SK-N-SH treated with all-trans-retinoic acid at 6 μM for 48 hours (cell line): Measurements from ENCODE around the gene CBFA2T3.

Experiments used
- ARNTL ChIP-seq: fragments of 450-650 bp; formaldehyde crosslinking; IDR thresholded peaks from 2 replicates; pipeline ENCODE4 v1.5.0; 2020; ENCODE audit warnings: low read depth, mild to moderate bottlenecking, moderate library complexity, borderline replicate concordance
- ZFP30 ChIP-seq: fragments of 450-650 bp; formaldehyde crosslinking; IDR thresholded peaks from 2 replicates; pipeline ENCODE4 v1.5.0; 2022; ENCODE audit warnings: mild to moderate bottlenecking, moderate library complexity

DNA sequence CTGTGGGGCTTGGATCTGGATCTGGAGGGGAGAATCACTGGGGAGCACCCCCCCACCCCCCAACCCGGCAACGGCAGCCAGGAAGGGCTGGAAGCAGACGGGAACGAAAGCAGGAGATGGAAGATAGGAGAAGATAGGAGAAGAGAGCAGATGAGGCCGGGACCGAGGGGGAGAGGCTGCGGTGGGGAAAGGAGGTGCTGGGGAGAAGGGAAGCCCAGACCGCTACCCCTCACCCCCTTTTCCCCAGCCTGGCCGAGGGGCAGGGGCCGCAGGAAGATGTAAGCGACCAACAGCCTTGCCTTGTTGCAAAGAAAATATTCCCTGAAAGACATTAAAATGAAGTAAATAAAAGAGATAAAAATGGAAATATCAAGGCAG lies 26.8 kb upstream of the CBFA2T3 start:
- TF ChIP-seq ARNTL (CRISPR knock-in tag) (no peak), ZFP30 (CRISPR knock-in tag) (no peak)
